GM12874 (cell line): ENCODE measurements around the gene ANKLE1.

Experiments
- CTCF ChIP-seq: IDR thresholded peaks from 2 replicates; pipeline ENCODE4 v1.5.1; 2011; ENCODE audit warnings: low read depth, mild to moderate bottlenecking, control low read depth, low read length, moderate library complexity; ENCODE audit not compliant: insufficient read depth

ANKLE1 gene

GRCh38 chr19:17255150-17255621 lies 26.5 kb upstream of the ANKLE1 start:
- TF ChIP-seq CTCF, result no peak

GRCh38 chr19:17256130-17256529 lies 25.6 kb upstream of the ANKLE1 start:
- TF ChIP-seq CTCF, result no peak

- TF ChIP-seq CTCF, result no peak
Measured at GRCh38 chr19:17259118-17259780, 22.5 kb upstream of the ANKLE1 start.

- no peak for TF ChIP-seq CTCF
Measured at GRCh38 chr19:17259934-17260333, 21.8 kb upstream of the ANKLE1 start.

- peak; percentile 98 for TF ChIP-seq CTCF
Measured at GRCh38 chr19:17260842-17261325, 20.8 kb upstream of the ANKLE1 start.

GRCh38 chr19:17262557-17262956 lies 19.1 kb upstream of the ANKLE1 start:
- TF ChIP-seq CTCF, result no peak

- no peak for TF ChIP-seq CTCF
Measured at GRCh38 chr19:17263712-17264640, 17.7 kb upstream of the ANKLE1 start.
